Liver (tissue), 9 donors: ENCODE data around the gene PEX6. TPM values are rescaled to one million over a fixed set of nuclear protein-coding genes. Genes with fewer than 3 reads are reported as not detected.

Experiments used
- DNase-seq: peaks from one replicate; pipeline ENCODE4 v3.0.0-alpha.2; 2017; ENCODE audit warnings: low spot score
- H3K27ac ChIP-seq, 2 donors: one replicate each; pipeline ENCODE4 v1.7.0; 2013; ENCODE audit warnings: inconsistent platforms in 2 of 2, low read length in 2 of 2, control low read depth in 1 of 2, low read depth in 1 of 2, mild to moderate bottlenecking in 1 of 2
- H3K27me3 ChIP-seq, 4 donors: one replicate each; pipeline versions ENCODE4 v1.6.1 to v1.7.0; 2013; ENCODE audit warnings: low read length in 3 of 4, inconsistent platforms in 1 of 4, mild to moderate bottlenecking in 1 of 4, moderate library complexity in 1 of 4; ENCODE audit not compliant: control insufficient read depth in 4 of 4, insufficient read depth in 4 of 4
- H3K36me3 ChIP-seq, 4 donors: one replicate each; pipeline versions ENCODE4 v1.6.1 to v1.7.0; 2013; ENCODE audit warnings: low read length in 3 of 4, mild to moderate bottlenecking in 3 of 4, low read depth in 1 of 4, moderate library complexity in 1 of 4; ENCODE audit not compliant: control insufficient read depth in 4 of 4, insufficient read depth in 3 of 4
- H3K4me1 ChIP-seq, 4 donors: one replicate each; pipeline versions ENCODE4 v1.6.1 to v1.7.0; 2013; ENCODE audit warnings: low read length in 3 of 4, mild to moderate bottlenecking in 3 of 4, moderate library complexity in 1 of 4; ENCODE audit not compliant: control insufficient read depth in 4 of 4, insufficient read depth in 4 of 4
- H3K4me3 ChIP-seq, 3 donors: one replicate each; pipeline versions ENCODE4 v1.6.1 to v1.7.0; 2013; ENCODE audit warnings: low read length in 3 of 3, control low read depth in 1 of 3, low read depth in 1 of 3, mild to moderate bottlenecking in 1 of 3
- H3K9ac ChIP-seq, 2 donors: one replicate each; pipeline ENCODE4 v1.7.0; 2013; ENCODE audit warnings: low read length in 2 of 2, mild to moderate bottlenecking in 2 of 2, moderate library complexity in 2 of 2, control low read depth in 1 of 2, low read depth in 1 of 2
- H3K9me3 ChIP-seq, 4 donors: one replicate each; pipeline versions ENCODE4 v1.6.1 to v1.7.0; 2013; ENCODE audit warnings: low read length in 3 of 4; ENCODE audit not compliant: control insufficient read depth in 4 of 4
- ATF3 ChIP-seq: IDR thresholded peaks from 2 replicates; pipeline ENCODE4 v1.6.1; 2016; ENCODE audit warnings: antibody characterized with exemption
- EGR1 ChIP-seq, 2 donors: IDR thresholded peaks; 2 replicates each; pipeline ENCODE4 v1.6.1; 2016 to 2018; ENCODE audit warnings: antibody characterized with exemption in 2 of 2, low read depth in 2 of 2
- FOXA1 ChIP-seq: IDR thresholded peaks from 2 replicates; pipeline ENCODE4 v1.6.1; 2016; ENCODE audit warnings: antibody characterized with exemption
- FOXA2 ChIP-seq: IDR thresholded peaks from 2 replicates; pipeline ENCODE4 v1.6.1; 2016; ENCODE audit warnings: antibody characterized with exemption
- GABPA ChIP-seq, 2 donors: IDR thresholded peaks in 1 of 2; conservative IDR thresholded peaks in 1 of 2; 2 replicates each; pipeline ENCODE4 v1.6.1; 2016; ENCODE audit warnings: antibody characterized with exemption in 2 of 2, mild to moderate bottlenecking in 1 of 2, moderate library complexity in 1 of 2
- HNF4A ChIP-seq, 2 donors: conservative IDR thresholded peaks; 2 replicates each; pipeline ENCODE4 v1.6.1; 2016; ENCODE audit warnings: antibody characterized with exemption in 2 of 2, mild to moderate bottlenecking in 2 of 2
- HNF4G ChIP-seq: IDR thresholded peaks from 2 replicates; pipeline ENCODE4 v1.6.1; 2016; ENCODE audit warnings: antibody characterized with exemption
- JUND ChIP-seq, 2 donors: IDR thresholded peaks; 2 replicates each; pipeline ENCODE4 v1.6.1; 2016; ENCODE audit warnings: antibody characterized with exemption in 2 of 2
- NR2F2 ChIP-seq: IDR thresholded peaks from 2 replicates; pipeline ENCODE4 v1.6.1; 2016; ENCODE audit warnings: antibody characterized with exemption
- RAD21 ChIP-seq, 2 donors: IDR thresholded peaks; 2 replicates each; pipeline ENCODE4 v1.6.1; 2016; ENCODE audit warnings: antibody characterized with exemption in 2 of 2, mild to moderate bottlenecking in 2 of 2
- RXRA ChIP-seq, 2 donors: IDR thresholded peaks; 2 replicates each; pipeline ENCODE4 v1.6.1; 2017 to 2018; ENCODE audit warnings: antibody characterized with exemption in 2 of 2, mild to moderate bottlenecking in 1 of 2
- SP1 ChIP-seq: IDR thresholded peaks from 2 replicates; pipeline ENCODE4 v1.6.1; 2018; ENCODE audit warnings: antibody characterized with exemption, mild to moderate bottlenecking
- TAF1 ChIP-seq: conservative IDR thresholded peaks from 2 replicates; pipeline ENCODE4 v1.6.1; 2016; ENCODE audit warnings: antibody characterized with exemption, mild to moderate bottlenecking
- YY1 ChIP-seq: IDR thresholded peaks from 2 replicates; pipeline ENCODE4 v1.6.1; 2016; ENCODE audit warnings: antibody characterized with exemption, mild to moderate bottlenecking
- ZBTB33 ChIP-seq: IDR thresholded peaks from 2 replicates; pipeline ENCODE4 v1.6.1; 2016; ENCODE audit warnings: antibody characterized with exemption
- WGBS: extraction: QIAGEN DNeasy Blood & Tissue Kit; methylation state at CpG from one replicate; pipeline ENCODE4 v1.1.7; 2013; 5-methylcytosine and 5-hydroxymethylcytosine counted together
- polyA plus RNA-seq, 2 donors: library from polyadenylated mRNA; stranded (reverse) in 1 of 2; unstranded in 1 of 2; fragments of 200-250 nt in 1 of 2; fragments of >200 nt in 1 of 2; fragmentation: Nextera tagmentation in 1 of 2; extraction: Ambion mirVana in 1 of 2; gene quantifications; one replicate each; pipeline versions ENCODE4 v1.2.1 to v1.2.3, GENCODE V29; 2013 to 2015
- total RNA-seq, 2 donors: library from RNA; depleted of rRNA; stranded (reverse); fragments of >200 nt; gene quantifications; one replicate each; pipeline ENCODE4 v1.2.3, GENCODE V29; 2014
- TF ChIP-seq, protein P1 (sequence below): fragments of 150-350 bp; IDR thresholded peaks from 2 replicates; pipeline ENCODE4 v1.5.1; 2017; ENCODE audit warnings: improper control_type of control experiment, low read depth, low read length; ENCODE audit not compliant: missing input control
- TF ChIP-seq, protein P2 (sequence below): IDR thresholded peaks from 2 replicates; pipeline ENCODE4 v1.6.1; 2016; ENCODE audit warnings: antibody characterized with exemption
- TF ChIP-seq, protein P3 (sequence below): IDR thresholded peaks from 2 replicates; pipeline ENCODE4 v1.6.1; 2016; ENCODE audit warnings: antibody characterized with exemption, mild to moderate bottlenecking
- donor health status: healthy.
- donor health status: healthy.
- donor health status: healthy.
- donor health status: healthy.
- donor health status: healthy.

PEX6 gene
- total and polyA plus RNA-seq, 4 donors: 5.4 to 20.7 (median 15.2) TPM

DNA sequence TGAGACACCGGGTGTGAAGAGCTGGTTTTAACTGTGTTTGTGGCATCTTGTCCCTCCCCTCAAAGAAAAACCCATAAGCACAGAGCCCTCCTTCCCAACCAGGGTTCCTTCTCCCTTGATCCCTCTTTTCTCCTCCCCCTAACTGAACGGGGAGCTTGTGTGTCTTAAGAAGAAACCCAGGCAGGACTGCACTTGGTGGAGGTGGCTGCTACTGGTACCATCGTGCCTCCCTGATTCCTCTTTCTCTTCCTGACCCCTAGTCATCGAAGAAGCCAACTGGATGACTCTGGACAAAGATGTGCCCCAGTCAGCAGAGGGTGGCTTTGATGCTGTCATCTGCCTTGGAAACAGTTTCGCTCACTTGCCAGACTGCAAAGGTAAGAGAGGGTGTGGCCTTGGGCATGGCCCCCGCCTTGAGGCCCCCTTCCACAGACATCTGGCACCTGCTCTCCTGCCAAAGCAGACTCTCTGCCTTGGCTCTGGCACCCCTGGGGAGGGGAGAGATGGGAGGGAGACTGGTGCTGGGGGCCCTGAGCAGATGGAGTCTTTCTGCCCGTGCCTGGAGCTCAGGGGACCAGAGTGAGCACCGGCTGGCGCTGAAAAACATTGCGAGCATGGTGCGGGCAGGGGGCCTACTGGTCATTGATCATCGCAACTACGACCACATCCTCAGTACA is 16.3 kb downstream of the PEX6 start:
- 90% methylated on average over 13 of the region's 13 CpGs for WGBS
- no peak for DNase-seq

More for the DNA sequence above, 16.3 kb downstream of the PEX6 start:
- peaks cover 6 to 40% (median 25%) of the 10 kb centered on the region in 4 donors for H3K36me3 ChIP-seq
- TF ChIP-seq, protein P1, sequence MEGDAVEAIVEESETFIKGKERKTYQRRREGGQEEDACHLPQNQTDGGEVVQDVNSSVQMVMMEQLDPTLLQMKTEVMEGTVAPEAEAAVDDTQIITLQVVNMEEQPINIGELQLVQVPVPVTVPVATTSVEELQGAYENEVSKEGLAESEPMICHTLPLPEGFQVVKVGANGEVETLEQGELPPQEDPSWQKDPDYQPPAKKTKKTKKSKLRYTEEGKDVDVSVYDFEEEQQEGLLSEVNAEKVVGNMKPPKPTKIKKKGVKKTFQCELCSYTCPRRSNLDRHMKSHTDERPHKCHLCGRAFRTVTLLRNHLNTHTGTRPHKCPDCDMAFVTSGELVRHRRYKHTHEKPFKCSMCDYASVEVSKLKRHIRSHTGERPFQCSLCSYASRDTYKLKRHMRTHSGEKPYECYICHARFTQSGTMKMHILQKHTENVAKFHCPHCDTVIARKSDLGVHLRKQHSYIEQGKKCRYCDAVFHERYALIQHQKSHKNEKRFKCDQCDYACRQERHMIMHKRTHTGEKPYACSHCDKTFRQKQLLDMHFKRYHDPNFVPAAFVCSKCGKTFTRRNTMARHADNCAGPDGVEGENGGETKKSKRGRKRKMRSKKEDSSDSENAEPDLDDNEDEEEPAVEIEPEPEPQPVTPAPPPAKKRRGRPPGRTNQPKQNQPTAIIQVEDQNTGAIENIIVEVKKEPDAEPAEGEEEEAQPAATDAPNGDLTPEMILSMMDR: no peak
- TF ChIP-seq RAD21 (IDR thresholded peaks at IDR 0.05) (no peak), HNF4A (conservative IDR thresholded peaks at IDR 0.05) (no peak), JUND (IDR thresholded peaks at IDR 0.05) (no peak), HNF4G (no peak), FOXA1 (no peak), FOXA2 (no peak), EGR1 (IDR thresholded peaks at IDR 0.05; ENCODE audit: low read depth in 2 of 2) (no peak), ZBTB33 (no peak), TAF1 (no peak), YY1 (no peak), ATF3 (no peak), GABPA (IDR thresholded peaks at IDR 0.05 in 1 of 2, conservative IDR thresholded peaks at IDR 0.05 in 1 of 2) (no peak), SP1 (no peak), NR2F2 (no peak), RXRA (IDR thresholded peaks at IDR 0.05) (no peak)
- TF ChIP-seq, protein P2, sequence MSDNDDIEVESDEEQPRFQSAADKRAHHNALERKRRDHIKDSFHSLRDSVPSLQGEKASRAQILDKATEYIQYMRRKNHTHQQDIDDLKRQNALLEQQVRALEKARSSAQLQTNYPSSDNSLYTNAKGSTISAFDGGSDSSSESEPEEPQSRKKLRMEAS: no peak
- TF ChIP-seq, protein P3, sequence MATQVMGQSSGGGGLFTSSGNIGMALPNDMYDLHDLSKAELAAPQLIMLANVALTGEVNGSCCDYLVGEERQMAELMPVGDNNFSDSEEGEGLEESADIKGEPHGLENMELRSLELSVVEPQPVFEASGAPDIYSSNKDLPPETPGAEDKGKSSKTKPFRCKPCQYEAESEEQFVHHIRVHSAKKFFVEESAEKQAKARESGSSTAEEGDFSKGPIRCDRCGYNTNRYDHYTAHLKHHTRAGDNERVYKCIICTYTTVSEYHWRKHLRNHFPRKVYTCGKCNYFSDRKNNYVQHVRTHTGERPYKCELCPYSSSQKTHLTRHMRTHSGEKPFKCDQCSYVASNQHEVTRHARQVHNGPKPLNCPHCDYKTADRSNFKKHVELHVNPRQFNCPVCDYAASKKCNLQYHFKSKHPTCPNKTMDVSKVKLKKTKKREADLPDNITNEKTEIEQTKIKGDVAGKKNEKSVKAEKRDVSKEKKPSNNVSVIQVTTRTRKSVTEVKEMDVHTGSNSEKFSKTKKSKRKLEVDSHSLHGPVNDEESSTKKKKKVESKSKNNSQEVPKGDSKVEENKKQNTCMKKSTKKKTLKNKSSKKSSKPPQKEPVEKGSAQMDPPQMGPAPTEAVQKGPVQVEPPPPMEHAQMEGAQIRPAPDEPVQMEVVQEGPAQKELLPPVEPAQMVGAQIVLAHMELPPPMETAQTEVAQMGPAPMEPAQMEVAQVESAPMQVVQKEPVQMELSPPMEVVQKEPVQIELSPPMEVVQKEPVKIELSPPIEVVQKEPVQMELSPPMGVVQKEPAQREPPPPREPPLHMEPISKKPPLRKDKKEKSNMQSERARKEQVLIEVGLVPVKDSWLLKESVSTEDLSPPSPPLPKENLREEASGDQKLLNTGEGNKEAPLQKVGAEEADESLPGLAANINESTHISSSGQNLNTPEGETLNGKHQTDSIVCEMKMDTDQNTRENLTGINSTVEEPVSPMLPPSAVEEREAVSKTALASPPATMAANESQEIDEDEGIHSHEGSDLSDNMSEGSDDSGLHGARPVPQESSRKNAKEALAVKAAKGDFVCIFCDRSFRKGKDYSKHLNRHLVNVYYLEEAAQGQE: no peak
- H3K4me3 ChIP-seq: no peak overlapping the region
- H3K27me3 ChIP-seq: no peaks in the 10 kb centered on the region
- H3K27ac ChIP-seq: no peak overlapping the region
- H3K9me3 ChIP-seq: no peaks in the 10 kb centered on the region
- peaks cover 3 to 32% (median 26%) of the 10 kb centered on the region in 4 donors for H3K4me1 ChIP-seq
- H3K9ac ChIP-seq: no peak overlapping the region
